OCI-LY3 (cell line): ENCODE data around the gene MIPOL1.

Experiments used
- H2AFZ ChIP-seq: fragments of 200-600, 300-600 bp; shearing (Covaris generic); 2 replicates; pipeline ENCODE4 v1.6.0; 2014; ENCODE audit warnings: antibody characterized with exemption, low read depth, low read length
- H3K27ac ChIP-seq: fragments of 200-600, 300-600 bp; sonication (generic); 2 replicates; pipeline ENCODE4 v1.5.1; 2014; ENCODE audit warnings: mild to moderate bottlenecking, low read length, moderate library complexity, mixed read lengths
- H3K27me3 ChIP-seq: fragments of 200-600, 300-600 bp; sonication (generic); 2 replicates; pipeline ENCODE4 v1.6.1; 2014; ENCODE audit warnings: low read depth, low read length, mixed read lengths
- H3K36me3 ChIP-seq: fragments of 200-600, 300-600 bp; sonication (generic); replicated peaks from 2 replicates; pipeline ENCODE3; 2014; ENCODE audit warnings: low read depth, low read length, mixed read lengths
- H3K4me1 ChIP-seq: fragments of 300-600, 200-600 bp; sonication (generic); 2 replicates; pipeline ENCODE4 v1.6.1; 2014; ENCODE audit warnings: low read length, mixed read lengths
- H3K4me2 ChIP-seq: fragments of 200-600, 300-600 bp; sonication (generic); 2 replicates; pipeline ENCODE4 v1.6.1; 2014; ENCODE audit warnings: low read length, mixed read lengths
- H3K4me3 ChIP-seq: fragments of 300-600, 200-600 bp; sonication (generic); 2 replicates; pipeline ENCODE4 v1.5.1; 2014; ENCODE audit warnings: antibody characterized with exemption, mild to moderate bottlenecking, low read length, moderate library complexity
- H3K79me2 ChIP-seq: fragments of 300-600, 200-600 bp; shearing (Covaris generic); 2 replicates; pipeline ENCODE4 v1.6.1; 2014; ENCODE audit warnings: mild to moderate bottlenecking, low read length, mixed read lengths
- H3K9ac ChIP-seq: fragments of 300-600, 200-600 bp; shearing (Covaris generic); 2 replicates; pipeline ENCODE4 v1.6.0; 2014; ENCODE audit warnings: mild to moderate bottlenecking, low read length, moderate library complexity
- H3K9me3 ChIP-seq: fragments of 200-600, 300-600 bp; shearing (Covaris generic); 2 replicates; pipeline ENCODE4 v1.6.1; 2014; ENCODE audit warnings: low read length, mixed read lengths; ENCODE audit not compliant: insufficient read depth
- H4K20me1 ChIP-seq: fragments of 200-600, 300-600 bp; sonication (generic); 2 replicates; pipeline ENCODE4 v1.6.1; 2016; ENCODE audit warnings: low read length, mixed read lengths; ENCODE audit not compliant: insufficient read depth
- CTCF ChIP-seq: fragments of 200-600, 300-600 bp; sonication (generic); IDR thresholded peaks from 2 replicates; pipeline ENCODE4 v1.5.1; 2014; ENCODE audit warnings: antibody characterized with exemption, low read length, low read depth
- EZH2phosphoT487 ChIP-seq: fragments of 200-600 bp; shearing (Covaris generic); IDR thresholded peaks from 2 replicates; pipeline ENCODE4 v1.6.1; 2018; ENCODE audit warnings: antibody characterized with exemption, mixed run types, low read depth

MIPOL1 gene

GRCh38 chr14:37329189-37330001 lies 131.7 kb downstream of the MIPOL1 start:
- Histone ChIP-seq H3K4me3 (no peak overlapping the region), H3K4me1 (no peaks in the 10 kb centered on the region), H3K27ac (no peak overlapping the region), H3K9me3 (no peaks in the 10 kb centered on the region), H3K36me3 (no peaks in the 10 kb centered on the region), H2AFZ (no peak overlapping the region), H3K27me3 (no peaks in the 10 kb centered on the region), H4K20me1 (no peaks in the 10 kb centered on the region), H3K9ac (no peak overlapping the region), H3K4me2 (no peak overlapping the region), H3K79me2 (no peaks in the 10 kb centered on the region)
- TF ChIP-seq EZH2phosphoT487 (no peak), CTCF (no peak)

GRCh38 chr14:37330910-37331309 lies 133.2 kb downstream of the MIPOL1 start:
- Histone ChIP-seq H3K4me2 (no peak overlapping the region), H3K36me3 (no peaks in the 10 kb centered on the region), H4K20me1 (no peaks in the 10 kb centered on the region), H3K4me3 (no peak overlapping the region), H3K79me2 (no peaks in the 10 kb centered on the region), H3K9me3 (no peaks in the 10 kb centered on the region), H3K9ac (no peak overlapping the region), H3K27me3 (no peaks in the 10 kb centered on the region), H2AFZ (no peak overlapping the region), H3K27ac (no peak overlapping the region), H3K4me1 (no peaks in the 10 kb centered on the region)
- no peak for TF ChIP-seq EZH2phosphoT487
- no peak for TF ChIP-seq CTCF

GRCh38 chr14:37340353-37340752 lies 142.6 kb downstream of the MIPOL1 start:
- no peak overlapping the region for H3K4me3 ChIP-seq

More at GRCh38 chr14:37340353-37340752, 142.6 kb downstream of the MIPOL1 start:
- Histone ChIP-seq H3K9me3 (no peaks in the 10 kb centered on the region), H3K27ac (no peak overlapping the region), H3K27me3 (no peaks in the 10 kb centered on the region), H3K4me2 (no peak overlapping the region), H3K79me2 (no peaks in the 10 kb centered on the region), H3K36me3 (no peaks in the 10 kb centered on the region), H3K4me1 (no peaks in the 10 kb centered on the region), H4K20me1 (no peaks in the 10 kb centered on the region), H3K9ac (no peak overlapping the region), H2AFZ (no peak overlapping the region)
- TF ChIP-seq EZH2phosphoT487 (no peak), CTCF (no peak)
